ENCODE data around the gene NANOS1. TPM values are rescaled to one million over a fixed set of nuclear protein-coding genes. Genes with fewer than 3 reads are reported as not detected.

NANOS1 gene
- total and polyA plus RNA-seq, 2 experiments from 2014 or later, result 1.6 to 2.9 TPM

DNA sequence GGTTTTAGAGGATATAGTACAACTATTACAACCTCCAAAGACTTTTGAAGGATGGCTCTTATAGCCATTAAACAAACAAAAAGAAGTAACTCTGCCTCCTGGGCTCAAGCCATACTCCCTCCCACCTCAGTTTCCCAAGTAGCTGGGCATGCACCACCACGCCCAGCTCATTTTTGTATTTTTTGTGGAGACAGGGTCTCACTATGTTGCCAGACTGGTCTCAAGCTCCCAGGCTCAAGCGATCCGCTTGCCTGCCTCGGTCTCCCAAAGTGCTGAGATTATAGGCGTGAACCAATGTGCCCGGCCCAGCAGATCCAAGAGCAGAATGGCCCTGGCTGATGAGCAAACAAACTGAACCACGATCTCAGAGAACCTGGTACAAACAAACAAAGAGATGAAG lies 16.0 kb downstream of the NANOS1 start:
- H3K27me3 ChIP-seq (ENCODE audit: insufficient read depth), result no peaks in the 10 kb centered on the region
- H3K79me2 ChIP-seq (replicated peaks; ENCODE audit: insufficient read depth), result peaks cover 97% of the 10 kb centered on the region
- no peak overlapping the region for H2AFZ ChIP-seq
- Mint-ChIP-seq H3K27ac (no peak overlapping the region), H3K27me3 (ENCODE audit: insufficient read depth, low read depth, poor library complexity) (peaks cover 10% of the 10 kb centered on the region), H3K4me1 (no peaks in the 10 kb centered on the region), H3K36me3 (ENCODE audit: low read depth) (peaks cover 100% of the 10 kb centered on the region), H3K4me3 (no peak overlapping the region), H3K9me3 (no peaks in the 10 kb centered on the region)
- H3F3A ChIP-seq (replicated peaks; ENCODE audit: low read depth), result peaks cover 22% of the 10 kb centered on the region
- no peak overlapping the region for H3K4me2 ChIP-seq
- DNase-seq (ENCODE audit: low spot score) (no peak), ATAC-seq (no peak)
- H3K4me1 ChIP-seq (ENCODE audit: insufficient read depth), result no peaks in the 10 kb centered on the region
- peaks cover 98% of the 10 kb centered on the region for H3K36me3 ChIP-seq (ENCODE audit: insufficient read depth)
- H3K27ac ChIP-seq (ENCODE audit: low read depth), result no peak overlapping the region
- peaks cover 77% of the 10 kb centered on the region for H4K20me1 ChIP-seq (replicated peaks; ENCODE audit: insufficient read depth)
- H3K4me3 ChIP-seq, result no peak overlapping the region
- TF ChIP-seq POLR2AphosphoS5 (IDR thresholded peaks at IDR 0.05; ENCODE audit: low read depth) (no peak), STAT1 (IDR thresholded peaks at IDR 0.05; ENCODE audit: unreplicated experiment) (no peak), NANOG (IDR thresholded peaks at IDR 0.05; ENCODE audit: borderline replicate concordance) (no peak), JUNB (IDR thresholded peaks at IDR 0.05; ENCODE audit: unreplicated experiment) (no peak), EZH2phosphoT487 (IDR thresholded peaks at IDR 0.05; ENCODE audit: unreplicated experiment) (no peak), CREB1 (CRISPR knock-in tag; IDR thresholded peaks at IDR 0.05; ENCODE audit: low read depth) (no peak), ZNF114 (CRISPR knock-in tag; IDR thresholded peaks at IDR 0.05) (no peak), ZNF331 (CRISPR knock-in tag; IDR thresholded peaks at IDR 0.05; ENCODE audit: low read depth) (no peak), EZH2 (IDR thresholded peaks at IDR 0.05; ENCODE audit: low read depth, unreplicated experiment) (no peak)
- TF ChIP-seq, protein P1, sequence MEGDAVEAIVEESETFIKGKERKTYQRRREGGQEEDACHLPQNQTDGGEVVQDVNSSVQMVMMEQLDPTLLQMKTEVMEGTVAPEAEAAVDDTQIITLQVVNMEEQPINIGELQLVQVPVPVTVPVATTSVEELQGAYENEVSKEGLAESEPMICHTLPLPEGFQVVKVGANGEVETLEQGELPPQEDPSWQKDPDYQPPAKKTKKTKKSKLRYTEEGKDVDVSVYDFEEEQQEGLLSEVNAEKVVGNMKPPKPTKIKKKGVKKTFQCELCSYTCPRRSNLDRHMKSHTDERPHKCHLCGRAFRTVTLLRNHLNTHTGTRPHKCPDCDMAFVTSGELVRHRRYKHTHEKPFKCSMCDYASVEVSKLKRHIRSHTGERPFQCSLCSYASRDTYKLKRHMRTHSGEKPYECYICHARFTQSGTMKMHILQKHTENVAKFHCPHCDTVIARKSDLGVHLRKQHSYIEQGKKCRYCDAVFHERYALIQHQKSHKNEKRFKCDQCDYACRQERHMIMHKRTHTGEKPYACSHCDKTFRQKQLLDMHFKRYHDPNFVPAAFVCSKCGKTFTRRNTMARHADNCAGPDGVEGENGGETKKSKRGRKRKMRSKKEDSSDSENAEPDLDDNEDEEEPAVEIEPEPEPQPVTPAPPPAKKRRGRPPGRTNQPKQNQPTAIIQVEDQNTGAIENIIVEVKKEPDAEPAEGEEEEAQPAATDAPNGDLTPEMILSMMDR (conservative IDR thresholded peaks at IDR 0.05; ENCODE audit: low read depth in 2 of 2), result no peak
- TF ChIP-seq, protein P2, sequence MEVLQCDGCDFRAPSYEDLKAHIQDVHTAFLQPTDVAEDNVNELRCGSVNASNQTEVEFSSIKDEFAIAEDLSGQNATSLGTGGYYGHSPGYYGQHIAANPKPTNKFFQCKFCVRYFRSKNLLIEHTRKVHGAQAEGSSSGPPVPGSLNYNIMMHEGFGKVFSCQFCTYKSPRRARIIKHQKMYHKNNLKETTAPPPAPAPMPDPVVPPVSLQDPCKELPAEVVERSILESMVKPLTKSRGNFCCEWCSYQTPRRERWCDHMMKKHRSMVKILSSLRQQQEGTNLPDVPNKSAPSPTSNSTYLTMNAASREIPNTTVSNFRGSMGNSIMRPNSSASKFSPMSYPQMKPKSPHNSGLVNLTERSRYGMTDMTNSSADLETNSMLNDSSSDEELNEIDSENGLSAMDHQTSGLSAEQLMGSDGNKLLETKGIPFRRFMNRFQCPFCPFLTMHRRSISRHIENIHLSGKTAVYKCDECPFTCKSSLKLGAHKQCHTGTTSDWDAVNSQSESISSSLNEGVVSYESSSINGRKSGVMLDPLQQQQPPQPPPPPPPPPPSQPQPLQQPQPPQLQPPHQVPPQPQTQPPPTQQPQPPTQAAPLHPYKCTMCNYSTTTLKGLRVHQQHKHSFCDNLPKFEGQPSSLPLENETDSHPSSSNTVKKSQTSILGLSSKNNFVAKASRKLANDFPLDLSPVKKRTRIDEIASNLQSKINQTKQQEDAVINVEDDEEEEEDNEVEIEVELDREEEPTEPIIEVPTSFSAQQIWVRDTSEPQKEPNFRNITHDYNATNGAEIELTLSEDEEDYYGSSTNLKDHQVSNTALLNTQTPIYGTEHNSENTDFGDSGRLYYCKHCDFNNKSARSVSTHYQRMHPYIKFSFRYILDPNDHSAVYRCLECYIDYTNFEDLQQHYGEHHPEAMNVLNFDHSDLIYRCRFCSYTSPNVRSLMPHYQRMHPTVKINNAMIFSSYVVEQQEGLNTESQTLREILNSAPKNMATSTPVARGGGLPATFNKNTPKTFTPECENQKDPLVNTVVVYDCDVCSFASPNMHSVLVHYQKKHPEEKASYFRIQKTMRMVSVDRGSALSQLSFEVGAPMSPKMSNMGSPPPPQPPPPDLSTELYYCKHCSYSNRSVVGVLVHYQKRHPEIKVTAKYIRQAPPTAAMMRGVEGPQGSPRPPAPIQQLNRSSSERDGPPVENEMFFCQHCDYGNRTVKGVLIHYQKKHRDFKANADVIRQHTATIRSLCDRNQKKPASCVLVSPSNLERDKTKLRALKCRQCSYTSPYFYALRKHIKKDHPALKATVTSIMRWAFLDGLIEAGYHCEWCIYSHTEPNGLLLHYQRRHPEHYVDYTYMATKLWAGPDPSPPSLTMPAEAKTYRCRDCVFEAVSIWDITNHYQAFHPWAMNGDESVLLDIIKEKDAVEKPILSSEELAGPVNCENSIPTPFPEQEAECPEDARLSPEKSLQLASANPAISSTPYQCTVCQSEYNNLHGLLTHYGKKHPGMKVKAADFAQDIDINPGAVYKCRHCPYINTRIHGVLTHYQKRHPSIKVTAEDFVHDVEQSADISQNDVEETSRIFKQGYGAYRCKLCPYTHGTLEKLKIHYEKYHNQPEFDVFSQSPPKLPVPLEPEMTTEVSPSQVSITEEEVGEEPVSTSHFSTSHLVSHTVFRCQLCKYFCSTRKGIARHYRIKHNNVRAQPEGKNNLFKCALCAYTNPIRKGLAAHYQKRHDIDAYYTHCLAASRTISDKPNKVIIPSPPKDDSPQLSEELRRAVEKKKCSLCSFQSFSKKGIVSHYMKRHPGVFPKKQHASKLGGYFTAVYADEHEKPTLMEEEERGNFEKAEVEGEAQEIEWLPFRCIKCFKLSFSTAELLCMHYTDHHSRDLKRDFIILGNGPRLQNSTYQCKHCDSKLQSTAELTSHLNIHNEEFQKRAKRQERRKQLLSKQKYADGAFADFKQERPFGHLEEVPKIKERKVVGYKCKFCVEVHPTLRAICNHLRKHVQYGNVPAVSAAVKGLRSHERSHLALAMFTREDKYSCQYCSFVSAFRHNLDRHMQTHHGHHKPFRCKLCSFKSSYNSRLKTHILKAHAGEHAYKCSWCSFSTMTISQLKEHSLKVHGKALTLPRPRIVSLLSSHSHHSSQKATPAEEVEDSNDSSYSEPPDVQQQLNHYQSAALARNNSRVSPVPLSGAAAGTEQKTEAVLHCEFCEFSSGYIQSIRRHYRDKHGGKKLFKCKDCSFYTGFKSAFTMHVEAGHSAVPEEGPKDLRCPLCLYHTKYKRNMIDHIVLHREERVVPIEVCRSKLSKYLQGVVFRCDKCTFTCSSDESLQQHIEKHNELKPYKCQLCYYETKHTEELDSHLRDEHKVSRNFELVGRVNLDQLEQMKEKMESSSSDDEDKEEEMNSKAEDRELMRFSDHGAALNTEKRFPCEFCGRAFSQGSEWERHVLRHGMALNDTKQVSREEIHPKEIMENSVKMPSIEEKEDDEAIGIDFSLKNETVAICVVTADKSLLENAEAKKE (CRISPR knock-in tag; IDR thresholded peaks at IDR 0.05), result no peak
- TF ChIP-seq, protein P3, sequence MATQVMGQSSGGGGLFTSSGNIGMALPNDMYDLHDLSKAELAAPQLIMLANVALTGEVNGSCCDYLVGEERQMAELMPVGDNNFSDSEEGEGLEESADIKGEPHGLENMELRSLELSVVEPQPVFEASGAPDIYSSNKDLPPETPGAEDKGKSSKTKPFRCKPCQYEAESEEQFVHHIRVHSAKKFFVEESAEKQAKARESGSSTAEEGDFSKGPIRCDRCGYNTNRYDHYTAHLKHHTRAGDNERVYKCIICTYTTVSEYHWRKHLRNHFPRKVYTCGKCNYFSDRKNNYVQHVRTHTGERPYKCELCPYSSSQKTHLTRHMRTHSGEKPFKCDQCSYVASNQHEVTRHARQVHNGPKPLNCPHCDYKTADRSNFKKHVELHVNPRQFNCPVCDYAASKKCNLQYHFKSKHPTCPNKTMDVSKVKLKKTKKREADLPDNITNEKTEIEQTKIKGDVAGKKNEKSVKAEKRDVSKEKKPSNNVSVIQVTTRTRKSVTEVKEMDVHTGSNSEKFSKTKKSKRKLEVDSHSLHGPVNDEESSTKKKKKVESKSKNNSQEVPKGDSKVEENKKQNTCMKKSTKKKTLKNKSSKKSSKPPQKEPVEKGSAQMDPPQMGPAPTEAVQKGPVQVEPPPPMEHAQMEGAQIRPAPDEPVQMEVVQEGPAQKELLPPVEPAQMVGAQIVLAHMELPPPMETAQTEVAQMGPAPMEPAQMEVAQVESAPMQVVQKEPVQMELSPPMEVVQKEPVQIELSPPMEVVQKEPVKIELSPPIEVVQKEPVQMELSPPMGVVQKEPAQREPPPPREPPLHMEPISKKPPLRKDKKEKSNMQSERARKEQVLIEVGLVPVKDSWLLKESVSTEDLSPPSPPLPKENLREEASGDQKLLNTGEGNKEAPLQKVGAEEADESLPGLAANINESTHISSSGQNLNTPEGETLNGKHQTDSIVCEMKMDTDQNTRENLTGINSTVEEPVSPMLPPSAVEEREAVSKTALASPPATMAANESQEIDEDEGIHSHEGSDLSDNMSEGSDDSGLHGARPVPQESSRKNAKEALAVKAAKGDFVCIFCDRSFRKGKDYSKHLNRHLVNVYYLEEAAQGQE (IDR thresholded peaks at IDR 0.05; ENCODE audit: unreplicated experiment), result no peak
- TF ChIP-seq, protein P4, sequence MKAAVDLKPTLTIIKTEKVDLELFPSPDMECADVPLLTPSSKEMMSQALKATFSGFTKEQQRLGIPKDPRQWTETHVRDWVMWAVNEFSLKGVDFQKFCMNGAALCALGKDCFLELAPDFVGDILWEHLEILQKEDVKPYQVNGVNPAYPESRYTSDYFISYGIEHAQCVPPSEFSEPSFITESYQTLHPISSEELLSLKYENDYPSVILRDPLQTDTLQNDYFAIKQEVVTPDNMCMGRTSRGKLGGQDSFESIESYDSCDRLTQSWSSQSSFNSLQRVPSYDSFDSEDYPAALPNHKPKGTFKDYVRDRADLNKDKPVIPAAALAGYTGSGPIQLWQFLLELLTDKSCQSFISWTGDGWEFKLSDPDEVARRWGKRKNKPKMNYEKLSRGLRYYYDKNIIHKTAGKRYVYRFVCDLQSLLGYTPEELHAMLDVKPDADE (IDR thresholded peaks at IDR 0.05), result no peak
- no peaks in the 10 kb centered on the region for H3K9me2 ChIP-seq (ENCODE audit: insufficient read depth)

Data from GM23338 (cell line).